ENCODE measurements around the gene ELMOD1. TPM values are rescaled to one million over a fixed set of nuclear protein-coding genes. Genes with fewer than 3 reads are reported as not detected.

ELMOD1 gene
- total and polyA plus RNA-seq, 2 of the 4 experiments (the other 2 are of a cell fraction): 0.18 to 0.29 TPM

DNA sequence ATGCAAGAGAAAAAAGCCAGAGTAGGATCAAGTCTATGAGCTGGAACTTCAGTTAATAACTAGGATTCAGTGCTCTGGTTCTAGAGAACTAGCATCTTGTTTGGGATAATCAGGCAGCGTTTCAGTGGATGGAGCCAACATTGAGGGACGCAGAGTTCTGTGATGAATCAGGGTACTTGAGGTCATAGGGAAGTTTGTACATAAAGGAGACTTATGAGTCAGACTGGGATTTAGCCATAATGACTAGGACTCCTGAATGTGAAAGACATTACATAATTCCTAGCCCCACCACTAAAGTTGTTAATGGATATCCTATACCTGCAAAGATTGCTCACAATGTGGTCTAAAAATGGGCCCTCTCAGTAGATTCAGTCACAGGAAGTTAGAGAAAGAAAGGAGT lies 114.1 kb downstream of the ELMOD1 start:
- DNase-seq: peak; percentile 92
- H3K4ac ChIP-seq (ENCODE audit: low read depth, low read length): no peak overlapping the region
- H3K14ac ChIP-seq (replicated peaks; ENCODE audit: low read depth, low read length): no peak overlapping the region
- no peaks in the 10 kb centered on the region for H3K9me1 ChIP-seq (ENCODE audit: insufficient read depth, low read length)
- H3K27me3 ChIP-seq (ENCODE audit: control insufficient read depth, insufficient read depth, low read length): no peaks in the 10 kb centered on the region
- ChIA-PET CTCF (no interaction called here), POLR2A (ENCODE audit: unreplicated experiment) (no interaction called here)
- H2AFZ ChIP-seq (replicated peaks; ENCODE audit: low read length, poor library complexity): no peak overlapping the region
- H3K9me3 ChIP-seq (ENCODE audit: control insufficient read depth, insufficient read depth, low read length): no peaks in the 10 kb centered on the region
- H3K36me3 ChIP-seq (ENCODE audit: control insufficient read depth, insufficient read depth, low read length): no peaks in the 10 kb centered on the region
- no peak overlapping the region for H3K27ac ChIP-seq (ENCODE audit: insufficient read depth, low read length)
- H4K91ac ChIP-seq (ENCODE audit: insufficient read depth, low read depth, low read length): no peak overlapping the region
- no peak overlapping the region for H2BK15ac ChIP-seq (ENCODE audit: low read depth, low read length)
- no CpG with 5 or more reads among the region's 2 CpGs for WGBS, 2 experiments (ENCODE audit: extremely low coverage in 2 of 2, insufficient read length in 1 of 2)
- H3K56ac ChIP-seq (ENCODE audit: extremely low read depth, insufficient read depth, low read length): no peak overlapping the region
- H3K4me3 ChIP-seq (ENCODE audit: insufficient read depth, low read depth, low read length): no peak overlapping the region
- no peak overlapping the region for H3K23ac ChIP-seq (ENCODE audit: low read depth, low read length)
- peak overlapping the region; percentile 76 for H2BK5ac ChIP-seq (ENCODE audit: low read depth, low read length, poor library complexity, severe bottlenecking)
- no peak overlapping the region; the same call in 1 of the 2 replicates for H3K4me2 ChIP-seq (ENCODE audit: low read depth, low read length)
- no peak overlapping the region for H2BK20ac ChIP-seq (ENCODE audit: low read depth, low read length)
- no peak overlapping the region; the same call in 1 of the 2 replicates for H3K18ac ChIP-seq (ENCODE audit: low read depth, low read length)
- no peak overlapping the region for H3K9ac ChIP-seq (ENCODE audit: low read depth, low read length)
- H2AK5ac ChIP-seq (ENCODE audit: low read depth, low read length): no peak overlapping the region
- TF ChIP-seq RAD21 (IDR thresholded peaks at IDR 0.05; ENCODE audit: low read length) (no peak), MAFK (IDR thresholded peaks at IDR 0.05; ENCODE audit: low read depth, low read length) (no peak), MXI1 (IDR thresholded peaks at IDR 0.05; ENCODE audit: borderline replicate concordance, low read depth, low read length) (no peak), CEBPB (IDR thresholded peaks at IDR 0.05; ENCODE audit: low read depth, low read length) (peak; percentile 89), FOS (IDR thresholded peaks at IDR 0.05; ENCODE audit: low read depth, low read length) (peak; percentile 92)
- TF ChIP-seq, protein P1, sequence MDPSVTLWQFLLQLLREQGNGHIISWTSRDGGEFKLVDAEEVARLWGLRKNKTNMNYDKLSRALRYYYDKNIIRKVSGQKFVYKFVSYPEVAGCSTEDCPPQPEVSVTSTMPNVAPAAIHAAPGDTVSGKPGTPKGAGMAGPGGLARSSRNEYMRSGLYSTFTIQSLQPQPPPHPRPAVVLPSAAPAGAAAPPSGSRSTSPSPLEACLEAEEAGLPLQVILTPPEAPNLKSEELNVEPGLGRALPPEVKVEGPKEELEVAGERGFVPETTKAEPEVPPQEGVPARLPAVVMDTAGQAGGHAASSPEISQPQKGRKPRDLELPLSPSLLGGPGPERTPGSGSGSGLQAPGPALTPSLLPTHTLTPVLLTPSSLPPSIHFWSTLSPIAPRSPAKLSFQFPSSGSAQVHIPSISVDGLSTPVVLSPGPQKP (IDR thresholded peaks at IDR 0.05; ENCODE audit: borderline replicate concordance, low read depth, low read length): no peak
- TF ChIP-seq, protein P2, sequence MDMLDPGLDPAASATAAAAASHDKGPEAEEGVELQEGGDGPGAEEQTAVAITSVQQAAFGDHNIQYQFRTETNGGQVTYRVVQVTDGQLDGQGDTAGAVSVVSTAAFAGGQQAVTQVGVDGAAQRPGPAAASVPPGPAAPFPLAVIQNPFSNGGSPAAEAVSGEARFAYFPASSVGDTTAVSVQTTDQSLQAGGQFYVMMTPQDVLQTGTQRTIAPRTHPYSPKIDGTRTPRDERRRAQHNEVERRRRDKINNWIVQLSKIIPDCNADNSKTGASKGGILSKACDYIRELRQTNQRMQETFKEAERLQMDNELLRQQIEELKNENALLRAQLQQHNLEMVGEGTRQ (IDR thresholded peaks at IDR 0.05; ENCODE audit: low read depth, low read length): no peak
- no peaks in the 10 kb centered on the region for H4K20me1 ChIP-seq (ENCODE audit: insufficient read depth, low read length)
- no peak overlapping the region for H2AK9ac ChIP-seq (replicated peaks; ENCODE audit: low read depth, low read length, poor library complexity)
- peaks cover 4% of the 10 kb centered on the region for H3K4me1 ChIP-seq (ENCODE audit: control insufficient read depth, insufficient read depth, low read length)
- ATAC-seq (ENCODE audit: low read depth): peak; percentile 72
- dilution Hi-C loops (cut with HindIII; ENCODE audit: low sequenced_read_pairs, unreplicated experiment): no loop called here
- no peak overlapping the region for H4K5ac ChIP-seq (ENCODE audit: low read depth, low read length)
- no TSS peak for BruUV-seq (replicated peaks)
- no peak overlapping the region for H4K8ac ChIP-seq (ENCODE audit: low read depth in 2 of 2, low read length in 2 of 2)
- intact Hi-C loops (cut with micrococcal nuclease): no loop called here
- in situ Hi-C loops (cut with MboI; ENCODE audit: low sequenced_read_pairs): no loop called here
- H3K79me1 ChIP-seq (ENCODE audit: low read depth in 1 of 2, low read length in 2 of 2): no peaks in the 10 kb centered on the region
- no peak overlapping the region for H2BK120ac ChIP-seq (ENCODE audit: low read depth, low read length)
